ENCODE data around the gene EXOC4. TPM values are rescaled to one million over a fixed set of nuclear protein-coding genes. Genes with fewer than 3 reads are reported as not detected.

Gene EXOC4
- total RNA-seq, 1 experiment from 2014 or later, result 75.8 TPM

DNA sequence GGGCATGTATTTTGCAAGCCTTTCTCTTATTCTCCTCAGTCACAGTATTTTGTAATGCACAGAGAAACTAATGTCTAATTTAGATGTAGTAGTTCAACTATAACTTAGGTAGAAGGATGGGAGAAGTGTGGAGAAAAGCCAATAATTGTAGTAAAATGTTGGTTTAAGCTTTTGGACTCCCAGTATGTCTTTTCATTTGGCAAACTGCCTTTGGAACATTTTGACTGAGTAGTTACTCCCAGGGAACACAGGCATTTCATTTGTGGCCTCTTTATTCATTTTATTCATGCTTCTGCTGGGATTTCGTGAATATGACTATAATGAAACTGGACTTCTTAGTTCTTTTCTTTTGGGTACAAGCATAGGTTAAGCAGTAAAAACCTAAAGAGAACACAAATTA lies 79.0 kb downstream of the EXOC4 start:
- H3K79me1 ChIP-seq (ENCODE audit: insufficient read depth, low read depth, low read length, poor library complexity, severe bottlenecking), result no peaks in the 10 kb centered on the region
- H3K27me3 ChIP-seq (ENCODE audit: insufficient read depth, low read length), result no peaks in the 10 kb centered on the region
- H2BK20ac ChIP-seq (ENCODE audit: low read depth, low read length, poor library complexity, severe bottlenecking), result no peak overlapping the region
- H2BK12ac ChIP-seq (ENCODE audit: insufficient read length, low read depth, low read length), result no peak overlapping the region
- no peak overlapping the region for H2BK15ac ChIP-seq (ENCODE audit: low read depth, low read length)
- no peak overlapping the region for H3T11ph ChIP-seq (ENCODE audit: low read length)
- no peaks in the 10 kb centered on the region for H3K4me1 ChIP-seq (ENCODE audit: insufficient read depth, low read length)
- Mint-ChIP-seq H3K4me3 (no peak overlapping the region), H3K4me1 (peaks cover 18 to 20% of the 10 kb centered on the region in 2 experiments), H3K27ac (no peak overlapping the region), H3K9me3 (peaks cover 17 to 20% of the 10 kb centered on the region in 2 experiments), H3K36me3 (ENCODE audit: insufficient read depth in 1 of 3, low read depth in 3 of 3) (peaks cover 32 to 52% (median 38%) of the 10 kb centered on the region in 3 experiments), H3K27me3 (ENCODE audit: low read depth) (no peaks in the 10 kb centered on the region)
- TF ChIP-seq, protein P1, sequence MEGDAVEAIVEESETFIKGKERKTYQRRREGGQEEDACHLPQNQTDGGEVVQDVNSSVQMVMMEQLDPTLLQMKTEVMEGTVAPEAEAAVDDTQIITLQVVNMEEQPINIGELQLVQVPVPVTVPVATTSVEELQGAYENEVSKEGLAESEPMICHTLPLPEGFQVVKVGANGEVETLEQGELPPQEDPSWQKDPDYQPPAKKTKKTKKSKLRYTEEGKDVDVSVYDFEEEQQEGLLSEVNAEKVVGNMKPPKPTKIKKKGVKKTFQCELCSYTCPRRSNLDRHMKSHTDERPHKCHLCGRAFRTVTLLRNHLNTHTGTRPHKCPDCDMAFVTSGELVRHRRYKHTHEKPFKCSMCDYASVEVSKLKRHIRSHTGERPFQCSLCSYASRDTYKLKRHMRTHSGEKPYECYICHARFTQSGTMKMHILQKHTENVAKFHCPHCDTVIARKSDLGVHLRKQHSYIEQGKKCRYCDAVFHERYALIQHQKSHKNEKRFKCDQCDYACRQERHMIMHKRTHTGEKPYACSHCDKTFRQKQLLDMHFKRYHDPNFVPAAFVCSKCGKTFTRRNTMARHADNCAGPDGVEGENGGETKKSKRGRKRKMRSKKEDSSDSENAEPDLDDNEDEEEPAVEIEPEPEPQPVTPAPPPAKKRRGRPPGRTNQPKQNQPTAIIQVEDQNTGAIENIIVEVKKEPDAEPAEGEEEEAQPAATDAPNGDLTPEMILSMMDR (conservative IDR thresholded peaks at IDR 0.05), result no peak
- H3K18ac ChIP-seq (ENCODE audit: insufficient read length, low read depth, low read length), result no peak overlapping the region
- no peak overlapping the region for H3K9ac ChIP-seq (ENCODE audit: extremely low read depth, insufficient read length, low read length)
- H2BK120ac ChIP-seq (ENCODE audit: low read depth, low read length, poor library complexity, severe bottlenecking), result no peak overlapping the region
- H3K14ac ChIP-seq (ENCODE audit: insufficient read depth, low read length), result no peak overlapping the region
- no peaks in the 10 kb centered on the region; the same call in 1 of the 2 replicates for H3K79me2 ChIP-seq (ENCODE audit: insufficient read depth, low read length)
- H4K91ac ChIP-seq (ENCODE audit: insufficient read length, low read depth, low read length), result no peak overlapping the region
- H3K23ac ChIP-seq (ENCODE audit: insufficient read length, low read depth, low read length), result no peak overlapping the region
- no peak overlapping the region for H3K27ac ChIP-seq (ENCODE audit: insufficient read length, low read depth, low read length)
- DNase-seq, result no peak
- no peak overlapping the region for H2BK5ac ChIP-seq (ENCODE audit: insufficient read length, low read length)
- H3K23me2 ChIP-seq (ENCODE audit: insufficient read length, low read depth, low read length, poor library complexity, severe bottlenecking), result no peaks in the 10 kb centered on the region
- H3K9me3 ChIP-seq (ENCODE audit: control insufficient read depth, low read depth, low read length), result peaks cover 6% of the 10 kb centered on the region
- no peak overlapping the region for H4K5ac ChIP-seq (ENCODE audit: insufficient read length, low read depth, low read length)
- no peak overlapping the region for H3K4me2 ChIP-seq (ENCODE audit: insufficient read depth, insufficient read length, low read length)
- H2AFZ ChIP-seq (ENCODE audit: low read length), result no peak overlapping the region
- H3K56ac ChIP-seq (ENCODE audit: insufficient read length, low read depth, low read length), result no peak overlapping the region
- H3K4ac ChIP-seq (ENCODE audit: low read depth, low read length), result no peak overlapping the region
- no peaks in the 10 kb centered on the region for H4K20me1 ChIP-seq (ENCODE audit: control insufficient read depth, insufficient read depth, insufficient read length)
- no peak overlapping the region for H4K8ac ChIP-seq (replicated peaks; ENCODE audit: insufficient read length, low read depth, low read length)
- H2AK5ac ChIP-seq (ENCODE audit: insufficient read length, low read length), result no peak overlapping the region
- no CpG with 5 or more reads among the region's 1 CpG for WGBS (ENCODE audit: extremely low coverage, insufficient read length, low lambda C conversion rate)
